Anterior cingulate cortex (tissue), 58 donors: ENCODE results near the gene DNM3.
A peak's percentile ranks its signal among the peaks of the same experiment; 100 is the strongest.

Experiments
- DNase-seq, 58 donors: peaks; one replicate each; lab custom pipeline; 2025; lab: John Stamatoyannopoulos, UW

DNM3 gene

GRCh38 chr1:172132836-172133235 lies 291.5 kb downstream of the DNM3 start:
- no peak for DNase-seq

- DNase-seq = no peak
Measured at GRCh38 chr1:172134087-172134731, 292.9 kb downstream of the DNM3 start.

- no peak for DNase-seq
Measured at GRCh38 chr1:172135076-172135672, 293.9 kb downstream of the DNM3 start.

- DNase-seq = no peak
Measured at GRCh38 chr1:172135978-172136610, 294.8 kb downstream of the DNM3 start.

- DNase-seq = no peak
Measured at GRCh38 chr1:172136925-172137324, 295.6 kb downstream of the DNM3 start.

- DNase-seq = no peak
Measured at GRCh38 chr1:172137703-172138454, 296.6 kb downstream of the DNM3 start.

GRCh38 chr1:172138634-172139033 lies 297.3 kb downstream of the DNM3 start:
- no peak for DNase-seq

- no peak for DNase-seq
Measured at GRCh38 chr1:172139196-172139595, 297.9 kb downstream of the DNM3 start.

- no peak for DNase-seq
Measured at GRCh38 chr1:172140072-172140471, 298.8 kb downstream of the DNM3 start.

GRCh38 chr1:172140591-172140990 lies 299.3 kb downstream of the DNM3 start:
- no peak for DNase-seq

- no peak for DNase-seq
Measured at GRCh38 chr1:172141341-172141881, 300.1 kb downstream of the DNM3 start.

- DNase-seq = no peak
Measured at GRCh38 chr1:172142324-172142723, 301.0 kb downstream of the DNM3 start.

GRCh38 chr1:172143384-172144055 lies 302.2 kb downstream of the DNM3 start:
- no peak for DNase-seq

GRCh38 chr1:172144445-172145061 lies 303.3 kb downstream of the DNM3 start:
- peak in 1 of 58 donors; percentile 0 for DNase-seq

- DNase-seq = no peak
Measured at GRCh38 chr1:172145231-172145651, 303.9 kb downstream of the DNM3 start.

GRCh38 chr1:172145656-172146055 lies 304.4 kb downstream of the DNM3 start:
- no peak for DNase-seq

GRCh38 chr1:172146141-172146850 lies 305.0 kb downstream of the DNM3 start:
- DNase-seq = no peak

GRCh38 chr1:172147541-172147940 lies 306.2 kb downstream of the DNM3 start:
- DNase-seq = no peak

- no peak for DNase-seq
Measured at GRCh38 chr1:172148213-172148612, 306.9 kb downstream of the DNM3 start.
